HG03432 (cell line): ENCODE measurements around the gene ERCC1.

ENCODE experiments used
- ATAC-seq: cut with Tn5 transposase; IDR thresholded peaks from one replicate; pipeline ENCODE4 v1.9.1; 2021; ENCODE audit warnings: mild to moderate bottlenecking, moderate library complexity; ENCODE audit not compliant: unreplicated experiment

ERCC1 gene

DNA sequence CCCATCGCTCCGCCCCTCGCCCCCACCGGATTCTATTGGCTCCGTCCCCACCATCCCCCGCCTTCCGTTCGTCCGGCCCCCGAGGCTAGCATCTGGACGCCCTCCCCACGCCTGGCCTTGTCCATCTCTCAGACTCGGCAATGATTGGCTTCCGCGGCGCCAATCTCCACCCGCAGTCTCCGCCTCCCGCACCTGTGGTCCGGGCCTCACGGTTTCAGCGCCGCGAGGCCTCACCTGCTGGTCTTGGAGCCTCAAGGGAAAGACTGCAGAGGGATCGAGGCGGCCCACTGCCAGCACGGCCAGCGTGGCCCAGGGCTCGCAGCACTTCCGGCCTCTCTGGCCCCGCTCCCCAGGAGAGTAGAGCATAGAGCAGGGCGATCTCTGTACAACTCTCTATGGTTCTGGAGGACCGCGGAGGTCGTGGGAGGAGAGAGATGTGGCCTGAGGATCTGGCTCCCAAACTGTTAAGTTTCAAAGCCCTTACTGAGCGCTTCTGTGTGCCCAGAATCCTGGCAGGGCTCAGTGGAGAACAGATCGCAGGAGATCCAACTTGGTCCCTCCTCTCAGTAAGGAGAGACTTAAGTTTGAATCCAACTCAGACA is at the start of gene ERCC1:
TSS of gene ERCC1 (minus strand) at position 329 of the 602 bp plus-strand sequence. CDS start 543 bp downstream, outside the sequence.
- ATAC-seq = peak; percentile 74

DNA sequence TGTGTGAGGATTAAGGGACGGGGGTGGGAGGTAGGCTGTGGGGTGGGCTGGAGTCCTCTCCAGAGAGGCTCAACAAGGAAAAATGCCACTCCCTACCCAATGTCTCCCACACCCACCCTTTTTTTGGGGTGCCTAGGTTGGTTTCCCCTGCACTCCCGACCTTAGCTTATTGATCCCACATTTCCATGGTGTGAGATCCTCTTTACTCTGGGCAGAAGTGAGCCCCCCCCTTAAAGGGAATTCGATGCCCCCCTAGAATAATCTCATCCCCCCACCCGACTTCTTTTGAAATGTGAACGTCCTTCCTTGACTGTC is 49.6 kb upstream of the ERCC1 start:
- no peak for ATAC-seq

DNA sequence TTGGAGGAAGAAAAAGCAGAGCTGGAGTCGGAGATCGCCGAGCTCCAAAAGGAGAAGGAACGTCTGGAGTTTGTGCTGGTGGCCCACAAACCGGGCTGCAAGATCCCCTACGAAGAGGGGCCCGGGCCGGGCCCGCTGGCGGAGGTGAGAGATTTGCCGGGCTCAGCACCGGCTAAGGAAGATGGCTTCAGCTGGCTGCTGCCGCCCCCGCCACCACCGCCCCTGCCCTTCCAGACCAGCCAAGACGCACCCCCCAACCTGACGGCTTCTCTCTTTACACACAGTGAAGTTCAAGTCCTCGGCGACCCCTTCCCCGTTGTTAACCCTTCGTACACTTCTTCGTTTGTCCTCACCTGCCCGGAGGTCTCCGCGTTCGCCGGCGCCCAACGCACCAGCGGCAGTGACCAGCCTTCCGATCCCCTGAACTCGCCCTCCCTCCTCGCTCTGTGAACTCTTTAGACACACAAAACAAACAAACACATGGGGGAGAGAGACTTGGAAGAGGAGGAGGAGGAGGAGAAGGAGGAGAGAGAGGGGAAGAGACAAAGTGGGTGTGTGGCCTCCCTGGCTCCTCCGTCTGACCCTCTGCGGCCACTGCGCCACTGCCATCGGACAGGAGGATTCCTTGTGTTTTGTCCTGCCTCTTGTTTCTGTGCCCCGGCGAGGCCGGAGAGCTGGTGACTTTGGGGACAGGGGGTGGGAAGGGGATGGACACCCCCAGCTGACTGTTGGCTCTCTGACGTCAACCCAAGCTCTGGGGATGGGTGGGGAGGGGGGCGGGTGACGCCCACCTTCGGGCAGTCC is 49.0 kb upstream of the ERCC1 start:
- no peak for ATAC-seq

DNA sequence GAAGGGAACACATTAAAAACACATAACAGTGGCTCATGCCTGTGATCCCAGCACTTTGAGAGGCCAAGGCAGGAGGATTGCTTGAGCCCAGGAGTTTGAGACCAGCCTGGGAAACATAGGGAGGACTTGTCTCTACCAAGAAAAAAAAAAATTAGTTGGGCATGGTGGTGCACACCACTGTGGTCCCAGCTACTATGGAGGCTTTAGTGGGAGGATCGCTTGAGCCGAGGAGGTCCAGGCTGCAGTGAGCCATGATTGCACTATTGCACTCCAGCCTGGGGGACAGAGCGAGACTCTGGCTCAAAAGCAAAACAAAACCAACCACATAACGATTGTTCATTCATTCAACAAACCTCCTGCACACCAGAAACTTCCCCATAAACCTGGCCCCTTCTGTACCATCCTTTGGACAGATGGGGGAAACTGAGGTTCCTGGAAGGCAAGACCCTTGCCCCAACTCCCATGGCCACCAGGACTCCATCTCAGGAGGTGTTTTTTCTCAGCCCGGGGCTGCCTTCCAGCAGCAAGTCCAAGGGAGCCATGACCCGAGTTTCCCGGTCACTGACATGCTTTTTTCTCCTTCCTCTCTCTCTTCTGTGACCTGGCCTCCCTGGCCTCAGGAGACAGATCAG is 48.3 kb upstream of the ERCC1 start:
- no peak for ATAC-seq

DNA sequence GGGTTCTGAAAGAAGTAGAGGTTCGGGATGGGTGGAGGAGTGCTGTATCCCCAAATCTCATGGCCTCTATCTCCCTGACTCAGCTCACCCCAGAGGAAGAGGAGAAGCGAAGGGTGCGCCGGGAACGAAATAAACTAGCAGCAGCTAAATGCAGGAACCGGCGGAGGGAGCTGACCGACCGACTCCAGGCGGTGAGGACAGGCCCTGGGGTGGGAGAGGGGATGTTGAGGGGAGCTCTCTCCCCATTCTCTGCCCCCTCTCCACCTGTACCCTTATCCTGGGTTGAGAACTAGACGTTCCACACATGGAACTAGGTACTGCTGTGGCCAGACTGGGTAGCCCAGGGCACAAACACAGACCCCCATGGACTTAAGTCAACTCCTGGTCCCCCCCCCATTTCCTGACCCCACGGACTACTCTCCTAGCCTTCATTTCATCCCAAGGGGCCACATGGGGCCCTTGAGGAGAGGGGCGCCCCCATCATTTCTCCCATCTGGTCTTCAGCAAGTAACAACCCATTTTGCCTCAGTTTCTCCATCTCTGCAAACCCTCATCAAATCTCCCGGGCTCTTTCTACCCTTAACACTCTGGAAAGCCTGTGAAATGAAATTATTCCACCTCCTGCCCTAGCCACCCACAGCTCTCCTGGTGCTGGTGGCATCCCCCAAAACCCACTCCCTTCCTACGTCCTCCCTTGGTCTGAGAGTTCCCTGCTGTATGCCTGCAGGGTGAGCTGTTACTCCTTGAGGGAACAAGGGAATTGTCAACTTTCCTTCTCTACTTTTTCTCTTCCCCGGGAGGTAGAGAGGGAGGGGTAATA is 47.6 kb upstream of the ERCC1 start:
- ATAC-seq = no peak

DNA sequence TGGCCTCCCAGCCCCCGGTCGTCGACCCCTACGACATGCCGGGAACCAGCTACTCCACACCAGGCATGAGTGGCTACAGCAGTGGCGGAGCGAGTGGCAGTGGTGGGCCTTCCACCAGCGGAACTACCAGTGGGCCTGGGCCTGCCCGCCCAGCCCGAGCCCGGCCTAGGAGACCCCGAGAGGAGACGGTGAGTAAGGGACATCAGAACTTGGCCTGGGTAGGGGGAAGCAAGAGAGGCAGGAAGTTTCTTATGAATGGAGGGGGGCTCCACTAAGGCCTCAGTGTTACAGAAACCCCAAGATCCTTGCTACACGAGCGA is 47.0 kb upstream of the ERCC1 start:
- ATAC-seq = no peak

DNA sequence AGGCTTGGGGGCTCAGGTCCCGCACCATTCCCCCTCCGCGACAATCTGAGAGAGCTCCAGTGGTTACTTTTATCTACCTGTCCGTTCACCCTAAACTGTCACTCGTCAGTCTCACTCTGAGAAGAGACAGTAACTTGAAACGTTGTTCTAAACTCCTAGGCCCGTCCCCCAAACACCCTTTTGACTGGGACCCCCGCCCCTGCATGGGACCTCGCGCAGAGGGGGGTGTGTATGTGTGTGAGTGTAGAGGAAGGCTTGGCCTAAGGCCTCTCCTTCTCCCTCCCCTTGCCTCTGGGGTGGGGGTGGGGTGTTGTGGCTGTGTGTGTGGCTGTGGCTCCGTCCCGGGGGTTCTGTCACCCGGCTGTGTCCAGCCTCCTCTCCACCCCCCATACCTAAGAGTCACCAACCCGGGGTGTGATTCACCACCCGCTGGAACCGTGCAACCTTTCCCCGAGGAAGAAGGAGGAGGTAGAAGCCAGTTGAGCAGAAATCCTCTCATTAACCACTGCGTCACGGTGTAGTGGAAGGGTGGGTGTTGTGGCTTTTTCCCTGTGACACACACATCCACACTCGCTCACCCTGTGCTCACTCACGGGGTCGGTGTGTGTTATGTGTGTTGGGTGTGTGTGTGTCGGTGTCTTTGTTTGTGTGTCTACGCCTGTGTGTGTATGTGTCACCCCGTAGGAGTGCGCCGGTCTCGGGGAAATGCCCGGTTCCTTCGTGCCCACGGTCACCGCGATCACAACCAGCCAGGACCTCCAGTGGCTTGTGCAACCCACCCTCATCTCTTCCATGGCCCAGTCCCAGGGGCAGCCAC is 46.4 kb upstream of the ERCC1 start:
- ATAC-seq = no peak

DNA sequence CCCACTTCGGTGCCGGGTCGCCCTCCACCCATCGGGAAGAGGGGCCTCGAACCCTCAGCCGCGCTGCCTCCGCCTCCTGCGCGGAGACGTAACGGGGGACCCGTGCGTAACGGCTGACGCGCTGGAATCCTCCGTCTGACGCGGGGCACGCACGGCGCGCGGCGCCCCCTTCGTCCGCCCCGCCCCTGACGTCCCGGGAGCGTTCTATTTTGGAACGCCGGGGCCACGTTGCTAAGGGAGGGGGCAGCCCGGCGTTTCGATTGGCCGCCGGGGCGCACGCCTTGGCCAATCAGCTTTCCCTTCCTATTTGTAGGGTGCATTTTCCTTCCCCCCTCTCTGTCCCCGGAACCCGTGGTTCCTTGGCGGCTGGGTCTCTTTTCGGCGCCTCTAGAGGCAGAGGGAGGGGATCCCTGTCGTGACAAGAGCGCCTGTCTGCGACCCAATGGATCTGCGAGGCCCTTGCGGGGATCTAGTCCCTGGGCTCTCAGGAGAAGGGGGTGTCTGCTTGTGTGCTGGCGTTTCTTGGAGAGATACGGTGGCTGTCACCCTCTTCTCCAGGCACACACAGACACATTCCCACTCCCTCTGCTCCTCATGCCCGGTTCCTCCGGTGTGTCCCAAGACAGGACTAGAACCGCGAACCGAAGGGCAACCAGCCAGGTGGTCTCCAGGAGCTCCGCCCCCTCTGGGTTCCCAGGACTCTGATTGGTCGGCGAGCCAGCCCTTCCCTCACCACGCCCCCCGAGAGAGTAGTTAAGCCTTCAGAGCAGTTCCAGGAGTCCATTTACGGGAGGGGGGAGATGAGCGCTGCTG is 45.6 kb upstream of the ERCC1 start:
- ATAC-seq = peak; percentile 70

DNA sequence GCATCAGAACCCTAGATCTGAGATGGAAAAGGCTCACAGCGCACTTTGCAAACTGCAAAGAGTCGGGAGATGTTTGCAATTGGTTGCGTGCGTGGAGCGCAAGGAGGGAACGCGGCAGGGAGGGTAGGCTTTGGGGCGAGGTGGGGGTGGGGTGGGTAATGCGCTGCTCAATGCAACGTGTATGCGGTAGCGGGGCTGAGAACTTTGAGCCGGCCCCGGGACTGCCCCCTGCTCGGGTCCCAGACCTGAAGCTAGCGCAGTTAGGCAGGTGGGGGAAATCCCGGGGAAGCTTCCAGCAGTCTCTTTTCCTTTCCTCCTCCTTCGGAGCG is 45.0 kb upstream of the ERCC1 start:
- peak; percentile 23 for ATAC-seq

DNA sequence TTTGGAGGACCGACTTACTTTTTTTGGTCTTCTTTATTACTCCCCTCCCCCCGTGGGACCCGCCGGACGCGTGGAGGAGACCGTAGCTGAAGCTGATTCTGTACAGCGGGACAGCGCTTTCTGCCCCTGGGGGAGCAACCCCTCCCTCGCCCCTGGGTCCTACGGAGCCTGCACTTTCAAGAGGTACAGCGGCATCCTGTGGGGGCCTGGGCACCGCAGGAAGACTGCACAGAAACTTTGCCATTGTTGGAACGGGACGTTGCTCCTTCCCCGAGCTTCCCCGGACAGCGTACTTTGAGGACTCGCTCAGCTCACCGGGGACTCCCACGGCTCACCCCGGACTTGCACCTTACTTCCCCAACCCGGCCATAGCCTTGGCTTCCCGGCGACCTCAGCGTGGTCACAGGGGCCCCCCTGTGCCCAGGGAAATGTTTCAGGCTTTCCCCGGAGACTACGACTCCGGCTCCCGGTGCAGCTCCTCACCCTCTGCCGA is 44.5 kb upstream of the ERCC1 start:
- ATAC-seq = no peak

DNA sequence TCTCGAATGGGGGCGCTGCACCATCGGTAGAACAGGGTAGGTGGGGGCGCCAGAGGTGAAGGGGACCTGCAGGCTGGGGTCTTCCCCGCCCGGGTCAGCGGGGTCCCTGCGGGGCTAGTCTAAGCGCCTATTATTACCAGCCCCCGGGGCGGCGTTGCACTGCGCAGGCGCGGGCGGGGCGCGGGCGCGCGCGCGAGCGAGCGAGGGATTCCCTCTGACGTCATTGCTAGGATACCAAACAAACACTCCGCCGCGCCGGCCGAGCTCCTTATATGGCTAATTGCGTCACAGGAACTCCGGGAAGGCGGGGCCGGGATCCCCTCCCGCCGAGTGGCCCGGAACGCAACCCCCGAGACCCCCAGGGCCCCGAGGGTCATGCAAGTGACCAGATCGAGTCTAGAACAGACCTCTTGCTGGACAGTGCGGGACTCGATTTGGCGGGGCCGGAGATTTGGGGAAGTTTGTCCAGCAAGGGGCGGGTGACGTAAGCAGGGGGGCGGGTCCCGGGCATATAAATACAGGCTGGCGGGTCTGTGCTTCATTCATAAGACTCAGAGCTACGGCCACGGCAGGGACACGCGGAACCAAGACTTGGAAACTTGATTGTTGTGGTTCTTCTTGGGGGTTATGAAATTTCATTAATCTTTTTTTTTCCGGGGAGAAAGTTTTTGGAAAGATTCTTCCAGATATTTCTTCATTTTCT is 43.9 kb upstream of the ERCC1 start, which contains the start of gene FOSB:
TSS of gene FOSB (plus strand) at position 541 of the 703 bp plus-strand sequence. CDS start 591 bp downstream, outside the sequence.
- ATAC-seq = peak; percentile 39

DNA sequence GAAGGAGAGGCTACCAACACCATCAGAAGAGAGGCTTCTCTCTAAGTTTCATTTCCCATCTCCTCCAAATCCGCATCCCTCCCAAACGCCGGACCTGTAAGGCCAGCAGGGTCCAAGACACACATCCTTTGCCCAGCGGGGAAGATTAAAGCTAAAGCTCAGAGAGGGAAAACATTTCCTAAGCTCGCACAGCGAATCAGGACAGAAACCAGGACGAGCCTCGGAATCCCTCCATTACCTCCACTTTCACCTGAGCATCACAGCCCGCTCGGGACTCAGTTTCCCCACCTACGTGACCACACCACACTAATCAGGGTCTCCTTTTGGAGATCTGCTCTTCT is 43.4 kb upstream of the ERCC1 start:
- ATAC-seq = no peak

DNA sequence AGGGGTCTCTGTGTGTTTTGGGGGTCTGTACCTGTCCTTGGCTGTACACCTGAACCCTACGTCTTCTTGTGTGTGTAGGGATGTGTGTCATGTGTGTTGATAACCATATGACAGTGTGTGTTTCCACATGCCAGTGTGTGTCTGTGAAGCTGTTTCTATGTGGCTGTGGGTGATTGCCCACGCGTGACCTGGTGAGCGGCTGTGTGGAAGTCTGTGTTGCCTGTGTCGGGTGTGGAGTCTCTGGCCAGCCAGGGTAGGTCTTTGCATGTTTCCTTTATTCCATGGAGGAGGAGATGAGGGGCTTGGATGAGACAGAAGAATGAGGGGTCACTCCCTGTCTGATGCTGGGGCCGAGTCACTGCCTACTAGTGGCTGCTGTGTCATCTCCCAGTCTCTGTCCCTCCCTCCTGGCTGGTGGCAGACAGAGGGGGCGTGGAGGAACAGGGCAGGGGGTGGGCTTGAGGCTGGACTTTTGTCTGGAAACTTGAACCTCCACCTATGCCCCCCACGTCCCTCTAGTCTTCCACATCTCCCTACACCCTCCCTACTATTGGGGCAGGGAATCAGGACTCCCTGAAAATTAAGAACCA is 41.2 kb upstream of the ERCC1 start:
- no peak for ATAC-seq

DNA sequence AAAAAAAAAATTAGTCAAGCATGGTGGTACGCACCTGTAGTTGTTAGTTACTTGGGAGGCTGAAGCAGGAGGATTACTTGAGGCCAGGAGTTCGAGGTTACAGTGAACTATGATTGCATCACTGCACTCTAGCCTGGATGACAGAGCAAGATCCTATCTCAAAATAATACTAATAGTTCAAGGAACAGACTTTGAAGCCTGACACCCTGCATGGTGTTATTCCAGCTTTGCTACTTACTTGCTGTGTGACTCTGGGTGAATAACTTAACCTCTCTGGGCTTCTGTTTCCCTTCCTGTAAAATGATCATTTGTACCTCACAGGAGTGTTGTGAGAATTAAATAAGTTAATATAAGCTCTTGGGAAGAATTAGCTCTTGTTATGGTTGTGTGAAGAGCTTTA is 40.6 kb upstream of the ERCC1 start:
- no peak for ATAC-seq

DNA sequence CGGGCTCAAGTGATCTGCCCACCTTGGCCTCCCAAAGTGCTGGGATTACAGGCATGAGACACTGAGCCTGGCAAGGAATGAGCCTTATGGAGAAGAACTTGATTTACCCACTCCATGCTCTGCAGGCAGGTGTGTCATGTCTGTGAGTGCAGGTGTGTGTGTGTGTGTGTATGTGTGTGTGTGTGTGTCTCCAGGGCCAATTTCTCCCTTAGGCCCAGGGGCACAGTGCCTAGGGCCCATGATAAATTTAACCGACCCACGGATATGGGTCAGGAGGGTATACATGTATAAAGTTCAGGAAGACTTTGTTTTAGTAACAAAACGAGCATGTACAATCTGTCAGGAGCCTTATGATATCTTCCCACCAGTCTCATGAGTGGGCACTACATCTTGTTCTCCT is 39.5 kb upstream of the ERCC1 start:
- ATAC-seq = no peak

DNA sequence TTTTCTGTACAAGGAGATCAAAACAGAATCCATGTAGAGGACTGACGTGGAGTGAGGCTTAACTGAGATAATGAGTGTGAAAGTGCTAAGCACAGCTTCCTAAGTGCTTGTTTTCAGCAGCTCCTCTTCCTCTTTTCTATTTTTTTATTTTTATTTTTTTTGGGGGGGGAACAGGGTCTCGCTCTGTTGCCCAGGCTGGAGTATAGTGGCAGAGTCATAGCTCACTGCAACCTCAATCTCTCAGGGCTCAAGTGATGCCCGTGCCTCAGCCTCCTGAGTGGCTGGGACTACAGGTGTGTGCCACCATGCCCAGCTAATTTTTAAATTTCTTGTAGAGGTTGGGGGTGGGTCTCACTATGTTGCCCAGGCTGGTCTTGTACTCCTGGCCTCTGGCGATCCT is 38.5 kb upstream of the ERCC1 start:
- no peak for ATAC-seq

DNA sequence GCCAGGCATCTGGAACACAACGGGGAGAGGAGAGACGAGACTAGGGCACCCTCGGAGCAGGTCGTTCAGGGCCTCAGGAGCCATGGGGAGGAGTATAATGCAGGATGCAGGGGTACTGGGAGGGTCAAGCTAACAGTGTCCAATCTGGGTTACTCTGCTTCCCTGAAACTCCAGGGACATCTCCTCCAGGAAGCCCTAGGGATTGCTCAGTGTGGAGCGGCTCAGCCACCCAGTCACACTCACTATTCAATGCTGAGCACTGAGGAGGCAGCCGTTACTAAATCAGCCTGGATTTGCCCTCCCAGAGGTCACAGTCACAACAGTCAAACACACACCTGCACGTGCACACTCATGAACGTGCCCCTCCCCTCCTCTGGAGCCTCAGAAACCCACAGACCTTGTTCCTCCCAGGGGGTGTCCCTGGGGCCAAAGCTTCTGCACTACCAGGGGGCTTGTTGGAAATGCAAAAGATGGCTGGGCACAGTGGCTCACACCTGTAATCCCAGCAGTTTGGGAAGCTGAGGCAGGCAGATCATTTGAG is 37.2 kb upstream of the ERCC1 start:
- no peak for ATAC-seq

DNA sequence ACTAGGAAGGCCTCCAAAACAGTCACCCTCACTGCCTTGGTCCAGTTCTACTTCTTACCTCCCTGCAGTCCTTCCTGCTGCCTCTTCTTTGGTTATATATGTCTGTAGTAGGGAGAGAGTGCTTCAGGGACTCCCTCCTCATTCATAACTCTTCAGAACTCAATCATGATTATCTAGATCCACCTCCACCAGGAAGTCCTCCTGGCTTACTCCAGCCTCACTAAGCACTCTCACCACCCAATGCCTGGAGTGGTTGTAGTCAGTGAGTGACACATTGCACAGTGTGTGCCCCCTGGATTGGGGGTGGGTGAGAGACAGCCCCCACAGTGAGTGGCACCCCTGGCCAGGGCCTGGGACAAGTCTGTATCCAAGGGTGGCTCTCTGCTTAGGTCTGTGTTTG is 34.1 kb upstream of the ERCC1 start:
- no peak for ATAC-seq

DNA sequence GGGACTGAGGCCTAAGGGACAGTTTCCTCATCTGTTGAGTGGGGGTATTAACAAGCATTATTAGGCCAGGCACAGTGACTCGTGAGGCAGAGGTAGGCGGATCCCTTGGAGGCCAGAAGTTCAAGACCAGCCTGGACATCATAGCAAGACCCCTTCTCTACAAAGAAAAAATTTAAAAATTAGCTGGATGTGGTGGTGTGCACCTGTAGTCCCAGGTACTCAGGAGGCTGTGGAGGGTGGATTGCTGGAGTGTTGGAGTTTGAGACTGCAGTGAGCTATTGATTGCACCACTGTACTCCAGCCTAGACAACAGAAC is 32.7 kb upstream of the ERCC1 start:
- no peak for ATAC-seq
